ENCODE data around the gene EWSR1.

DNA sequence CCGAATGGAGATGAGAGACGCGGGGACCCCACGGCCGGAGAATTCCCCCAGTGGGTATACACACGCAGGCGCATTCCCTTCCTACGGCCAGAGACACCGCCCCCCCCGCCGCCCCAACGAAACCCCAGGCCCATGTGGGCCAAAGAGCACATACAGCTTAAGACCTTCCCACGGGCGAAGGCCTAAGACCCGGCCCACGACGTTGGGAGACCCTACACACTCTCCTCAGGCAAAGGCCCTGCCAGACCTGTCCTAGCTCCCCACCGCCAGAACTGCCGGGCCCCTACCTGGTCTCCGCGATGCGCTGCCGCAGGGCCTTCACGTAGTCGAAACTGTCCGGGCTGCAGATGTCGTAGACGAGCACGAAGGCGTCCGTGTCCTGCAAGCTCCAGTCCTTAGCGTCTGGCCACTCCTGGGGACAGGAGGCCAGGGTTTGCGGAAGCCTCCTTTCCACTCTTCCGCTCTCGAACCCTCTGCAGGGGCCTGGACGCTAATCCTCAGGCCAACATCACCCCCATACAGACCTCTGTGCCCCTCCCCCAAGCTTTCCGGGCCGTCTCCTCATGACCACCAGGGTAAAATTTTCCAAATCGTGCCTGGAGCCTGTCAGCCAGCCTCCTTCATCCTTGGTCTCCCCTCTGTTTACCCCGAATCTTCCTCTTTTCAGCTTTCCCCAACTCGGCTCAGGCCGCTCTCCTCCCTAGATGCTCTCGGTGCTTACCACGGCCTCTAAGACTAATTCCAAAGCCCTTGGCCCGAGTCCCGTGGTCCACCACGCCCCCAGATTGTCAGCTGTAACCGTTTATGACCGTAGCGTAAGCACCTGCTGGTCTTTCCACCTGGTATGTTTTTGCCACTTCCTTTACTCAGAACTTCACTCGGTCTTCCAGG, 45.8 kb downstream of the EWSR1 start:
- TF ChIP-seq, protein P1, sequence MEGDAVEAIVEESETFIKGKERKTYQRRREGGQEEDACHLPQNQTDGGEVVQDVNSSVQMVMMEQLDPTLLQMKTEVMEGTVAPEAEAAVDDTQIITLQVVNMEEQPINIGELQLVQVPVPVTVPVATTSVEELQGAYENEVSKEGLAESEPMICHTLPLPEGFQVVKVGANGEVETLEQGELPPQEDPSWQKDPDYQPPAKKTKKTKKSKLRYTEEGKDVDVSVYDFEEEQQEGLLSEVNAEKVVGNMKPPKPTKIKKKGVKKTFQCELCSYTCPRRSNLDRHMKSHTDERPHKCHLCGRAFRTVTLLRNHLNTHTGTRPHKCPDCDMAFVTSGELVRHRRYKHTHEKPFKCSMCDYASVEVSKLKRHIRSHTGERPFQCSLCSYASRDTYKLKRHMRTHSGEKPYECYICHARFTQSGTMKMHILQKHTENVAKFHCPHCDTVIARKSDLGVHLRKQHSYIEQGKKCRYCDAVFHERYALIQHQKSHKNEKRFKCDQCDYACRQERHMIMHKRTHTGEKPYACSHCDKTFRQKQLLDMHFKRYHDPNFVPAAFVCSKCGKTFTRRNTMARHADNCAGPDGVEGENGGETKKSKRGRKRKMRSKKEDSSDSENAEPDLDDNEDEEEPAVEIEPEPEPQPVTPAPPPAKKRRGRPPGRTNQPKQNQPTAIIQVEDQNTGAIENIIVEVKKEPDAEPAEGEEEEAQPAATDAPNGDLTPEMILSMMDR (IDR thresholded peaks at IDR 0.05): no peak
- TF ChIP-seq POLR2A (IDR thresholded peaks at IDR 0.05; ENCODE audit: low read depth): no peak
